ENCODE data around the gene SPNS2.
A peak's percentile ranks its signal among the peaks of the same experiment; 100 is the strongest.

Gene SPNS2

DNA sequence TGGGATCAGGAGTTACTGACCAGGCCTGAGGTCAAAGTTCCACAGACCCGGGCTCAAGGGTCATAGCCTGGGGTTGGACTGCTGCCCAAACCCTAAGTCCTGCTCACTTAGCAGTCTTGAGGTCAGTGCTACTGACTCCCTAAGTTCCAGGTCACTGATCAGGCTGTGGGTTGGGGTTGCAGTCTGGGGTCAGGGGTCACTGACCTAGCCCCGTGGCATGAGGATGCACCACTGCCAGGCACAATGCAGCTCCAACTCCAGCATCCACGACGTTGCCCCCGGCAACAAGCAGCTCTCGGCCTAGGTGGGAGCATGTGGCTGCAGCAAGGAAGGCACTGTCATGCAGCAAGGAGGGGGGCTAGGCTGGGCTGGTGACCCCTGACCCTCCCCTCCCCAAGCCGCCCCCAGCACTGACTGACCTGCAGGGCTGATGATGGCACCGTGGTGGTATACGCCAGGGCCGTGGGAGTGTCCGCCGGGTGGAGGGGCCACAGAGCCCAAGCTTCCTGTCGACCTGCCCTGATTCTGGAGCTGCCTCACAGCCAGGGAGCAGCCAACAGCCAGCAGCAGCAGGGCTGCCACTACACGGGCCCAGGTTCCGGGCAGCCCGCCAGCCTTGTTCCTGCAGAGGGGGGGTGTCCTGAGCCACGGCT lies 60.6 kb downstream of the SPNS2 start:
- no peaks in the 10 kb centered on the region for H3K27me3 ChIP-seq (ENCODE audit: control insufficient read depth in 1 of 2, insufficient read depth in 2 of 2, low read length in 2 of 2)
- H3K36me3 ChIP-seq (ENCODE audit: control insufficient read depth in 1 of 2, insufficient read depth in 2 of 2, low read length in 2 of 2) = no peaks in the 10 kb centered on the region
- H3K27ac ChIP-seq (ENCODE audit: low read depth, low read length) = no peak overlapping the region
- peaks cover 37 to 48% of the 10 kb centered on the region in 2 donors for H3K4me1 ChIP-seq (ENCODE audit: control insufficient read depth in 1 of 2, insufficient read depth in 2 of 2, low read length in 2 of 2)
- peak overlapping the region; percentile 84 to 85 for H3K9ac ChIP-seq (ENCODE audit: low read depth in 1 of 2, low read length in 2 of 2)
- peak overlapping the region; percentile 72 to 79 for H3K4me3 ChIP-seq (ENCODE audit: low read depth in 1 of 2, low read length in 2 of 2)
- no peaks in the 10 kb centered on the region for H3K9me3 ChIP-seq (ENCODE audit: control insufficient read depth in 1 of 2, low read length in 2 of 2)

DNA sequence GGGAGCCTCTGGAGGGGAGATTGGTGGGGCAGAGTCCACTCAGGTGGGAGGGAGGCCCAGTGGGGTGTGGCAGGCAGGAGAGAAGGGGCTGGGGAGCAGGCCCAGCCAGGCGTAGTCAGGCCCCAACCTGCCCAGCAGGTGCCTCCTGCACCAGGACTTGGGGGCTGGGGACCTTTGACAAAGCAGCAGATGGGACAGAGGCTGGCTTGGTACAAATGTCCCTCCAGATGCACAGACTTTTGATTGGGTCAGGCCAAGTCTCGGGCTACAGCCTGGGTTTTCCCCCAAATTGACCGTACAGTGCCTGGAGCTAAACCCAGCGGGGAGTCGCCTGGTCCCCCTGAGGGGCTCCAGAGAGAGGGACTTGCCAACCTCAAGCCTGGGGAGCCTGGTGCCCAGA lies 61.3 kb downstream of the SPNS2 start:
- peak overlapping the region; percentile 84 to 85 for H3K9ac ChIP-seq (ENCODE audit: low read depth in 1 of 2, low read length in 2 of 2)
- no peaks in the 10 kb centered on the region for H3K9me3 ChIP-seq (ENCODE audit: control insufficient read depth in 1 of 2, low read length in 2 of 2)
- H3K27ac ChIP-seq (ENCODE audit: low read depth, low read length) = peak overlapping the region; percentile 72

DNA sequence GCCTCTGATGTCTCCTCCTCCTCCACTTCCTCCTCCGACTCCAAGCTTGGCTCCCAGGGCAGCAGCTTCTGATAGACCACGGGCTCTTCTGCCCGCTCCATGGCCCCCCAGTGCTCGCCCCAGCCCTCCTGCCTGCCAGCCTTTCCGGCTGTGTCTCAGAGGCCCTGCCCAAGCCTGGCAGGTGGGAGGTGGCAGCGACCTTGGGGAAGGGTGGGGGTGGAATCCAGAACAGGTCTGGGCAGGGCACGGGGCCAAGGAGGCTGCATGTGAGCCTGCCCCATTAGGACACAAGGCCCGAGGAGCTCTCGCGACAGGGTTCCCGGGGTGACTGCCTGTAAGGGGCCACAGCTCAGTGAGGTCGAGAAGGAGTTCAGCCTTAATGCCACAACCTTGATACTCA lies 61.7 kb downstream of the SPNS2 start, which contains the start of gene GGT6:
Gene GGT6, minus strand, starts transcription at position 157 of the 400 bp plus-strand sequence. Its CDS starts 56 bp downstream, at position 101.
- no peaks in the 10 kb centered on the region for H3K27me3 ChIP-seq (ENCODE audit: control insufficient read depth in 1 of 2, insufficient read depth in 2 of 2, low read length in 2 of 2)
- H3K4me3 ChIP-seq (ENCODE audit: low read depth in 1 of 2, low read length in 2 of 2) = peak within 1 kb of the TSS; percentile 72 to 79
- peaks cover 33 to 45% of the 10 kb centered on the region in 2 donors for H3K4me1 ChIP-seq (ENCODE audit: control insufficient read depth in 1 of 2, insufficient read depth in 2 of 2, low read length in 2 of 2)
- H3K9ac ChIP-seq (ENCODE audit: low read depth in 1 of 2, low read length in 2 of 2) = peak within 1 kb of the TSS; percentile 84 to 85
- no peaks in the 10 kb centered on the region for H3K36me3 ChIP-seq (ENCODE audit: control insufficient read depth in 1 of 2, insufficient read depth in 2 of 2, low read length in 2 of 2)
- H3K27ac ChIP-seq (ENCODE audit: low read depth, low read length) = peak within 1 kb of the TSS; percentile 72
- H3K9me3 ChIP-seq (ENCODE audit: control insufficient read depth in 1 of 2, low read length in 2 of 2) = no peaks in the 10 kb centered on the region

More for the DNA sequence above, 61.3 kb downstream of the SPNS2 start:
- Histone ChIP-seq H3K4me3 (ENCODE audit: low read depth in 1 of 2, low read length in 2 of 2) (peak overlapping the region; percentile 72 to 79), H3K27me3 (ENCODE audit: control insufficient read depth in 1 of 2, insufficient read depth in 2 of 2, low read length in 2 of 2) (no peaks in the 10 kb centered on the region), H3K4me1 (ENCODE audit: control insufficient read depth in 1 of 2, insufficient read depth in 2 of 2, low read length in 2 of 2) (peaks cover 33 to 41% of the 10 kb centered on the region in 2 donors), H3K36me3 (ENCODE audit: control insufficient read depth in 1 of 2, insufficient read depth in 2 of 2, low read length in 2 of 2) (no peaks in the 10 kb centered on the region)

DNA sequence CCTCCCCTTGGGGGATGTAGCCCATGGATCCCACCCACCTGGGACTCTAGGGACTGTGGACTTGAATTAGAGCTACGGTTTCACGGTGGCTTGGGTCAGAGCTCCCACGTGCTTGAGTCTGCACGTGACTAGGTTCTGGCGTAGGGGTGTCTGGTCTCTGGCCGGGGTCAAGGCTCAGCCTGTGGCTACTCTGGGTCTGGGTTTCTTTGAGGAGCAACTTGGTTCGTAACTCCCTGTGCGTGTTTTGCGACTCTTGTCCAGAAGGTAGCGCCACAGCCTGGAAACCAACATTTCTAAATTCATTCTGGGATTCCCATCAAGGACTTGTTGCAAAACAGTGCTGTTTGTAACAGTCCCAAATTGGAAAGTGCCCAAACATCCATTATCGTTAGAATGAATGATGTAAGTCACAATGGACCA lies 62.2 kb downstream of the SPNS2 start:
- peak overlapping the region; percentile 84 to 85 for H3K9ac ChIP-seq (ENCODE audit: low read depth in 1 of 2, low read length in 2 of 2)
- H3K36me3 ChIP-seq (ENCODE audit: control insufficient read depth in 1 of 2, insufficient read depth in 2 of 2, low read length in 2 of 2) = no peaks in the 10 kb centered on the region
- peak overlapping the region; percentile 72 to 79 for H3K4me3 ChIP-seq (ENCODE audit: low read depth in 1 of 2, low read length in 2 of 2)
- peak overlapping the region; percentile 72 for H3K27ac ChIP-seq (ENCODE audit: low read depth, low read length)
- H3K27me3 ChIP-seq (ENCODE audit: control insufficient read depth in 1 of 2, insufficient read depth in 2 of 2, low read length in 2 of 2) = no peaks in the 10 kb centered on the region
- H3K4me1 ChIP-seq (ENCODE audit: control insufficient read depth in 1 of 2, insufficient read depth in 2 of 2, low read length in 2 of 2) = peaks cover 33 to 45% of the 10 kb centered on the region in 2 donors
- H3K9me3 ChIP-seq (ENCODE audit: control insufficient read depth in 1 of 2, low read length in 2 of 2) = no peaks in the 10 kb centered on the region

DNA sequence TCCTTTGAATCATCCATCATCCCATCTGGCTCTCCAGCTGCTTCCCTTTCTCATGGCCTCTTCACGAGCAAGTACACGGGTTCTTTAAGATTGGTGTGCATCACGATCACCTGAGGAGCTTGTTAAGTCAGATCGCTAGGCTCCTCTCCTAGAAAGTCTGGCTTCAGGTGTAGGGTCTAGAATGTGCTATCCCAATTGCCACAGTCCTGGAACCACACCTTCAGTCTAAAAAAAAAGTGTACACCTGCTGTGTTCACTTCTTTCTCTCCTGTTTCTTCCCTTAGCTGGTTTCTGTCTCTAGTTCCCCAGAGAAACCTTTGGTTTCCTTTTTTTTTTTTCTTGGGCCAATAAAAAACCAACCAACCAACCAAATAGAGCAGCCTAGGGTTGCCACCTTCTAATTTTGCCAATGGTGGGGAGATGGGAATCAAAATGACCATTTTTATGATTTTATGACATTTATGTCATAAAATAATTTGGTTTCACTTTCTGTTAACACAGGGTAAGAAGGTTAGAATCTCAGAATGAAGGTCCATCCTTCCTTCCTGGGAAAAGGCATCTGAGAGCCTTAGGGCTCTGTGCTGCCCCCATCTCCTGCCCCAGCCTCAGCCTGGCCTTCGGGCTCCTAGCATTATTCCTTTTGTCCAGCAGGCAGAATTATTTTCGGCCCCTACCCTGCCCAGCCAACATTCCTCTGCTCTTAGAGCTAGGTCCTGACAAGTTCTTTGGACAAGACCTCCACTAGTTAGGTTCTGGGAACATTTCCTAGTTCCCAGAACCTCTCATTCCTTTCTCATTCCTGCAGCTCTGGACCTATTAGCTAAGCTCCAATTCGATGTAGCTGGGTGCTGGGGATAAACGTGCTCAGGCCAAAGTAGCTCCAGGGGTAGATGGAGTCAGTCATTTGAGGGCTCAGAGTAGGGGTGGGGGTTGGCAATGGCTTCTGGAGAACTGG lies 63.6 kb downstream of the SPNS2 start:
- peak overlapping the region in 1 of 2 donors; percentile 33 for H3K9ac ChIP-seq (ENCODE audit: low read depth in 1 of 2, low read length in 2 of 2)
- H3K27me3 ChIP-seq (ENCODE audit: control insufficient read depth in 1 of 2, insufficient read depth in 2 of 2, low read length in 2 of 2) = no peaks in the 10 kb centered on the region
- no peaks in the 10 kb centered on the region for H3K36me3 ChIP-seq (ENCODE audit: control insufficient read depth in 1 of 2, insufficient read depth in 2 of 2, low read length in 2 of 2)
- peak overlapping the region in 1 of 2 donors; percentile 9 for H3K4me3 ChIP-seq (ENCODE audit: low read depth in 1 of 2, low read length in 2 of 2)
- H3K9me3 ChIP-seq (ENCODE audit: control insufficient read depth in 1 of 2, low read length in 2 of 2) = no peaks in the 10 kb centered on the region
- H3K4me1 ChIP-seq (ENCODE audit: control insufficient read depth in 1 of 2, insufficient read depth in 2 of 2, low read length in 2 of 2) = peaks cover 30 to 42% of the 10 kb centered on the region in 2 donors
- no peak overlapping the region for H3K27ac ChIP-seq (ENCODE audit: low read depth, low read length)

DNA sequence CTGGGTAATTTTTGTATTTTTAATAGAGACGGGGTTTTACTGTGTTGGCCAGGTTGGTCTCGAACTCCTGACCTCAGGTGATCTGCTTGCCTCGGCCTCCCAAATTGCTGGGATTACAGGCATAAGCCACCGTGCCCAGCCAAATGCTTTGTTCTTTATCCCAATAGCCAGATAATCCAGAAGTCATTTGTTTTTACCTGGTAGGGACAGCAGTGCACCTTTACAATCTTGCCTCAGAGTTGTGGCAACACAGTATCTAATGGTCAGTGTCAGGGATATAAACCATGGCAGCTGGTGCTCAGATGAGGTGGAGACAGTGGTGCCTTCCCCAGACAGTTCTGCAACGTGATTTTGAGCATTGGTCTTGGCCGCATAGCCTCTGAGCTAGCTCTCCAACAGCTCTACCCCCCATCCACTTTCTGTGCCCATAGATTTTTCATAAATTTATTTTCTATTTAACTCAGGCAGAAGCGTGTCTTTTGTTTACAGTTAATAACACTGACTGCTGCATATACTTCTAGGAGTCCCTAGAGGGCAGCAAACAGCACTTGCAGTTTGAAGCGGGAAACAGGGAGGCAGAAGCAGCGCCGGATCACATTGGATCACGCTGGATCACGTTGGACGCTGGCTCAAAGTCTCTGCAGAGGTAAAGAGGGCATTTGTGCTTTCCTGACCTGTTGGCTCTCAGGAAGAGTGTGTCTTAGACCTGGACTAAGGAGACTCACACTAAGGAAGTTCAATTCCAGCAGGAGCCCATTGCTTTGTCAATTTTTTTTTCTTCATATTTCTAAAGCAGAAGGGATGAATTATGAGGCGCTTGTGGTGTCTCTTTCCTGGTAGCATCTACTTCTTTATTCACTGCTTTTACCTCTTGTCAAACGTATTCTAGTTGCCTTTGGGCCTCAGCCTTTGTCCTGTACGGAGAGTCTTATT lies 66.8 kb downstream of the SPNS2 start:
- H3K27me3 ChIP-seq (ENCODE audit: control insufficient read depth in 1 of 2, insufficient read depth in 2 of 2, low read length in 2 of 2) = no peaks in the 10 kb centered on the region
- no peak overlapping the region for H3K9ac ChIP-seq (ENCODE audit: low read depth in 1 of 2, low read length in 2 of 2)
- no peak overlapping the region for H3K27ac ChIP-seq (ENCODE audit: low read depth, low read length)
- peaks cover 30 to 33% of the 10 kb centered on the region in 2 donors for H3K4me1 ChIP-seq (ENCODE audit: control insufficient read depth in 1 of 2, insufficient read depth in 2 of 2, low read length in 2 of 2)
- no peaks in the 10 kb centered on the region for H3K36me3 ChIP-seq (ENCODE audit: control insufficient read depth in 1 of 2, insufficient read depth in 2 of 2, low read length in 2 of 2)
- no peak overlapping the region for H3K4me3 ChIP-seq (ENCODE audit: low read depth in 1 of 2, low read length in 2 of 2)
- H3K9me3 ChIP-seq (ENCODE audit: control insufficient read depth in 1 of 2, low read length in 2 of 2) = no peaks in the 10 kb centered on the region

DNA sequence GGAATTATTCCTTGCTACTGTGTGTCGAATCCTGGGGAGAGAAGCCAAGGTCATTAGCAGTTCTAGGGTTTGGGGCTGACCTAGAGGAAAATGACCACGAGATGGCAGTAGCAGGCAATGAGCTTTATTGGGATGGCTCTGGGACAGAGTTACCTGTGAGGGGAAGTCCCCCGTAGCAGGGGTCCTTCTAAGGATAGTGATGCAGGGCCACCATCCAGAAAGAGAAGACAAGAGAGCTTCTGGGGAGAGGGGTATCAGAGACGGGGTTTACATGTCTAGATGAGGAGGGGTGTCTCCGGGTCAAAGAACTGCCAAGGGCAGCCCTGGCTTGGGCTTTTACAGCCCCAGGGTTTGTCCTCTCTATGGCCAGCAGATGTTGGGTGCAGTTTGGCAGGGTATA lies 68.1 kb downstream of the SPNS2 start:
- H3K27me3 ChIP-seq (ENCODE audit: control insufficient read depth in 1 of 2, insufficient read depth in 2 of 2, low read length in 2 of 2) = no peaks in the 10 kb centered on the region
- H3K9me3 ChIP-seq (ENCODE audit: control insufficient read depth in 1 of 2, low read length in 2 of 2) = no peaks in the 10 kb centered on the region
- no peaks in the 10 kb centered on the region for H3K36me3 ChIP-seq (ENCODE audit: control insufficient read depth in 1 of 2, insufficient read depth in 2 of 2, low read length in 2 of 2)
- H3K4me3 ChIP-seq (ENCODE audit: low read depth in 1 of 2, low read length in 2 of 2) = no peak overlapping the region
- no peak overlapping the region for H3K27ac ChIP-seq (ENCODE audit: low read depth, low read length)
- H3K9ac ChIP-seq (ENCODE audit: low read depth in 1 of 2, low read length in 2 of 2) = no peak overlapping the region
- peaks cover 17 to 21% of the 10 kb centered on the region in 2 donors for H3K4me1 ChIP-seq (ENCODE audit: control insufficient read depth in 1 of 2, insufficient read depth in 2 of 2, low read length in 2 of 2)

DNA sequence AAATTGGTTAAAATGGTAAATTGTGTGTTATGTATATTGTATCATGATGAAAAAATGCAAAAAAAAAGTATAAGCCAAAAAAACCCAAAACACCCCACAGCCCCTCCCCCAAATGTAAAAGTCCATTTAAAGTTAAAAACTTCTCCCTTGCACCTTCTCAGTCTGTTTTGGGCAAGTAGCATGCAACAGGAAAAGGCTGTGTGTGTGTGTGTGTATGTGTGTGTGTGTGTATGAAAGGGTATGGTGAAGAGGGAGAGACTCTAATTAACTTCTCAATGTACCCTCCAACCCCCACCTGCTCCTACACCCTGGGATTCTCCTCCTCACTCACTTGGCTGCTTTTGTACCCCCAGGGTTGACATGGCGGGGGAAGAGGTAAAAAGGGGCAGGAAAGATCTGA lies 70.9 kb downstream of the SPNS2 start:
- no peak overlapping the region for H3K9ac ChIP-seq (ENCODE audit: low read depth in 1 of 2, low read length in 2 of 2)
- H3K27me3 ChIP-seq (ENCODE audit: control insufficient read depth in 1 of 2, insufficient read depth in 2 of 2, low read length in 2 of 2) = no peaks in the 10 kb centered on the region
- H3K4me3 ChIP-seq (ENCODE audit: low read depth in 1 of 2, low read length in 2 of 2) = no peak overlapping the region
- no peak overlapping the region for H3K27ac ChIP-seq (ENCODE audit: low read depth, low read length)
- H3K9me3 ChIP-seq (ENCODE audit: control insufficient read depth in 1 of 2, low read length in 2 of 2) = no peaks in the 10 kb centered on the region
- H3K36me3 ChIP-seq (ENCODE audit: control insufficient read depth in 1 of 2, insufficient read depth in 2 of 2, low read length in 2 of 2) = no peaks in the 10 kb centered on the region
- peaks cover 4 to 10% of the 10 kb centered on the region in 2 donors for H3K4me1 ChIP-seq (ENCODE audit: control insufficient read depth in 1 of 2, insufficient read depth in 2 of 2, low read length in 2 of 2)

DNA sequence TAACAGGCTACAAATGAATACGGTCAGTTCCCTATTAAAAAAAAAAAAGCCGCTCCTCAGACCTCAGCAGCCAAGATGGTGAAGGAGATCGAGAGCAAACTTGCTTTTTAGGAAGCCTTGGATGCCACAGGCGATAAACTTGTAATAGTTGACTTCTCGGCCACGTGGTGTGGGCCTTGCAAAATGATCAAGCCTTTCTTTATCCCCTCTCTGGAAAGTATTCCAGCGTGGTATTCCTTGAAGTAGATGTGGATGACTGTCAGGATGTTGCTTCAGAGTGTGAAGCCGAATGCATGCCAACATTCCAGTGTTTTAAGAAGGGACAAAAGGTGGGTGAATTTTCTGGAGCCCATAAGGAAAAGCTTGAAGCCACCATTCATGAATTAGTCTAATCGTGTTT lies 73.5 kb downstream of the SPNS2 start:
- no peaks in the 10 kb centered on the region for H3K4me1 ChIP-seq (ENCODE audit: control insufficient read depth in 1 of 2, insufficient read depth in 2 of 2, low read length in 2 of 2)
- H3K36me3 ChIP-seq (ENCODE audit: control insufficient read depth in 1 of 2, insufficient read depth in 2 of 2, low read length in 2 of 2) = no peaks in the 10 kb centered on the region
- no peaks in the 10 kb centered on the region for H3K9me3 ChIP-seq (ENCODE audit: control insufficient read depth in 1 of 2, low read length in 2 of 2)
- no peaks in the 10 kb centered on the region for H3K27me3 ChIP-seq (ENCODE audit: control insufficient read depth in 1 of 2, insufficient read depth in 2 of 2, low read length in 2 of 2)
- no peak overlapping the region for H3K9ac ChIP-seq (ENCODE audit: low read depth in 1 of 2, low read length in 2 of 2)
- no peak overlapping the region for H3K4me3 ChIP-seq (ENCODE audit: low read depth in 1 of 2, low read length in 2 of 2)
- H3K27ac ChIP-seq (ENCODE audit: low read depth, low read length) = no peak overlapping the region

Measured in duodenal mucosa (tissue), 2 donors.